Measurements from ENCODE around the gene PRKD2.

GRCh38 chr19:46746281-46747057 lies 29.6 kb upstream of the PRKD2 start, which contains the start of gene STRN4:
- no peak for TF ChIP-seq POLR2A (IDR thresholded peaks at IDR 0.05; ENCODE audit: low read depth, low read length)
- TF ChIP-seq POLR2AphosphoS5 (IDR thresholded peaks at IDR 0.05; ENCODE audit: low read depth, low read length) = no peak; the same call in 1 of the 2 replicates
- no peak for TF ChIP-seq TAF1 (IDR thresholded peaks at IDR 0.05; ENCODE audit: low read depth, low read length)
- no peak for TF ChIP-seq SPI1 (IDR thresholded peaks at IDR 0.05; ENCODE audit: low read depth, low read length)
- no peak for TF ChIP-seq PAX5 (IDR thresholded peaks at IDR 0.05; ENCODE audit: insufficient read depth, low read length, severe bottlenecking)

All from GM12891 (cell line).